Stimulated activated CD4-positive, alpha-beta T cell treated with anti-CD3 and anti-CD28 coated beads, Interleukin-1b, Interleukin-23, amount 100 ng/mL, for 1 hour (primary cell): ENCODE results near the gene PEPD.

ENCODE experiments used
- DNase-seq, 2 donors: peaks; one replicate each; pipeline ENCODE4 v3.0.0-alpha.2; 2020; ENCODE audit warnings: low read depth in 2 of 2

The PEPD gene

GRCh38 chr19:33473653-33474305, 47.8 kb downstream of the PEPD start:
- no peak for DNase-seq

GRCh38 chr19:33472691-33473652, 48.6 kb downstream of the PEPD start:
- no peak for DNase-seq

- DNase-seq = no peak
These were observed 49.4 kb downstream of the PEPD start for GRCh38 chr19:33472226-33472625.

GRCh38 chr19:33471111-33471996, 50.2 kb downstream of the PEPD start:
- DNase-seq = no peak

GRCh38 chr19:33470686-33471085, 50.9 kb downstream of the PEPD start:
- no peak for DNase-seq

GRCh38 chr19:33470040-33470330, 51.6 kb downstream of the PEPD start:
- no peak for DNase-seq

- DNase-seq = no peak
These were observed 52.2 kb downstream of the PEPD start for GRCh38 chr19:33469171-33470039.

- no peak for DNase-seq
These were observed 53.0 kb downstream of the PEPD start for GRCh38 chr19:33468361-33469170.

GRCh38 chr19:33467851-33468250, 53.7 kb downstream of the PEPD start:
- DNase-seq = no peak

- no peak for DNase-seq
These were observed 55.8 kb downstream of the PEPD start for GRCh38 chr19:33465834-33466233.

GRCh38 chr19:33465371-33465770, 56.2 kb downstream of the PEPD start:
- no peak for DNase-seq

GRCh38 chr19:33464733-33465115, 56.9 kb downstream of the PEPD start:
- no peak for DNase-seq

GRCh38 chr19:33464010-33464732, 57.4 kb downstream of the PEPD start:
- no peak for DNase-seq

GRCh38 chr19:33463199-33463598, 58.4 kb downstream of the PEPD start:
- no peak for DNase-seq

- no peak for DNase-seq
These were observed 59.3 kb downstream of the PEPD start for GRCh38 chr19:33462112-33462791.

GRCh38 chr19:33461256-33462111, 60.1 kb downstream of the PEPD start:
- no peak for DNase-seq

- no peak for DNase-seq
These were observed 61.2 kb downstream of the PEPD start for GRCh38 chr19:33460221-33460908.
